Astrocyte (in vitro differentiated cells and primary cell): ENCODE results near the gene ZNF3. TPM values are rescaled to one million over a fixed set of nuclear protein-coding genes. Genes with fewer than 3 reads are reported as not detected.

Experiments used
- DNase-seq: peaks from one replicate; pipeline ENCODE4 v3.0.0-alpha.2; 2010; ENCODE audit warnings: low read depth
- FAIRE-seq: peaks from 2 replicates; lab custom pipeline; 2011; peaks lifted over from hg19 to GRCh38; lab: Jason Lieb, UNC
- H2AFZ ChIP-seq: 2 replicates; pipeline ENCODE4 v1.6.0; 2012; ENCODE audit warnings: low read depth, low read length, inconsistent platforms
- H3K27ac ChIP-seq: 2 replicates; pipeline ENCODE4 v1.5.1; 2011; ENCODE audit warnings: low read depth, low read length, inconsistent platforms
- H3K27me3 ChIP-seq: 2 replicates; pipeline ENCODE4 v1.6.0; 2011; ENCODE audit warnings: low read length, inconsistent platforms; ENCODE audit not compliant: insufficient read depth
- H3K36me3 ChIP-seq: 2 replicates; pipeline ENCODE4 v1.5.1; 2011; ENCODE audit warnings: low read length, inconsistent platforms; ENCODE audit not compliant: insufficient read depth
- H3K4me1 ChIP-seq: 2 replicates; pipeline ENCODE4 v1.5.1; 2011; ENCODE audit warnings: low read length, inconsistent platforms; ENCODE audit not compliant: insufficient read depth
- H3K4me2 ChIP-seq: 2 replicates; pipeline ENCODE4 v1.6.0; 2012; ENCODE audit warnings: low read length, inconsistent platforms
- H3K4me3 ChIP-seq: 2 replicates; pipeline ENCODE4 v1.5.1; 2011; ENCODE audit warnings: low read depth, mild to moderate bottlenecking, low read length, inconsistent platforms; ENCODE audit not compliant: insufficient read depth
- H3K79me2 ChIP-seq: 2 replicates; pipeline ENCODE4 v1.6.0; 2012; ENCODE audit warnings: mild to moderate bottlenecking, low read length, inconsistent platforms; ENCODE audit not compliant: insufficient read depth
- H3K9ac ChIP-seq: 2 replicates; pipeline ENCODE4 v1.6.0; 2012; ENCODE audit warnings: mild to moderate bottlenecking, low read length, inconsistent platforms
- H3K9me3 ChIP-seq: 2 replicates; pipeline ENCODE4 v1.5.1; 2012; ENCODE audit warnings: low read depth, mild to moderate bottlenecking, low read length, inconsistent platforms; ENCODE audit not compliant: insufficient read depth
- H4K20me1 ChIP-seq: 2 replicates; pipeline ENCODE4 v1.6.0; 2012; ENCODE audit warnings: low read length, inconsistent platforms; ENCODE audit not compliant: insufficient read depth
- H3K27ac Mint-ChIP-seq: one replicate; pipeline ENCODE4 v1.8.0; 2021; ENCODE audit warnings: mild to moderate bottlenecking, mixed read lengths; ENCODE audit not compliant: unreplicated experiment
- H3K27me3 Mint-ChIP-seq: one replicate; pipeline ENCODE4 v1.8.0; 2021; ENCODE audit warnings: low read depth, mixed read lengths; ENCODE audit not compliant: unreplicated experiment
- H3K36me3 Mint-ChIP-seq: one replicate; pipeline ENCODE4 v1.8.0; 2021; ENCODE audit warnings: low read depth, mixed read lengths; ENCODE audit not compliant: unreplicated experiment
- H3K4me1 Mint-ChIP-seq: one replicate; pipeline ENCODE4 v1.8.0; 2021; ENCODE audit warnings: low read depth, mixed read lengths; ENCODE audit not compliant: unreplicated experiment
- H3K4me3 Mint-ChIP-seq: one replicate; pipeline ENCODE4 v1.8.0; 2021; ENCODE audit warnings: mild to moderate bottlenecking, moderate library complexity, mixed read lengths; ENCODE audit not compliant: unreplicated experiment
- H3K9me3 Mint-ChIP-seq: one replicate; pipeline ENCODE4 v1.8.0; 2021; ENCODE audit warnings: mild to moderate bottlenecking, mixed read lengths; ENCODE audit not compliant: unreplicated experiment
- EZH2 ChIP-seq: IDR thresholded peaks from 2 replicates; pipeline ENCODE4 v1.6.1; 2012; ENCODE audit warnings: mild to moderate bottlenecking, low read length, inconsistent platforms; ENCODE audit not compliant: insufficient read depth
- total RNA-seq: library from RNA; stranded (reverse); gene quantifications from 2 replicates; pipeline ENCODE4 v1.2.1, GENCODE V29; 2021
- TF ChIP-seq, protein P1 (sequence below): IDR thresholded peaks from 2 replicates; pipeline ENCODE4 v1.5.1; 2011; ENCODE audit warnings: low read depth, mild to moderate bottlenecking, inconsistent platforms, low read length, moderate library complexity; ENCODE audit not compliant: insufficient read depth

The ZNF3 gene
- total RNA-seq, 1 donor from 2014 or later, result 24.0 TPM

GRCh38 chr7:100044718-100045117 lies 36.8 kb downstream of the ZNF3 start:
- Histone ChIP-seq H3K9ac (no peak overlapping the region), H2AFZ (no peak overlapping the region), H4K20me1 (no peaks in the 10 kb centered on the region), H3K27me3 (no peaks in the 10 kb centered on the region), H3K9me3 (no peaks in the 10 kb centered on the region), H3K4me1 (no peaks in the 10 kb centered on the region), H3K79me2 (no peaks in the 10 kb centered on the region), H3K4me2 (no peak overlapping the region), H3K4me3 (no peak overlapping the region), H3K27ac (no peak overlapping the region), H3K36me3 (no peaks in the 10 kb centered on the region)
- no peak overlapping the region for H3K4me3 Mint-ChIP-seq
- H3K36me3 Mint-ChIP-seq, result no peaks in the 10 kb centered on the region
- TF ChIP-seq, protein P1, sequence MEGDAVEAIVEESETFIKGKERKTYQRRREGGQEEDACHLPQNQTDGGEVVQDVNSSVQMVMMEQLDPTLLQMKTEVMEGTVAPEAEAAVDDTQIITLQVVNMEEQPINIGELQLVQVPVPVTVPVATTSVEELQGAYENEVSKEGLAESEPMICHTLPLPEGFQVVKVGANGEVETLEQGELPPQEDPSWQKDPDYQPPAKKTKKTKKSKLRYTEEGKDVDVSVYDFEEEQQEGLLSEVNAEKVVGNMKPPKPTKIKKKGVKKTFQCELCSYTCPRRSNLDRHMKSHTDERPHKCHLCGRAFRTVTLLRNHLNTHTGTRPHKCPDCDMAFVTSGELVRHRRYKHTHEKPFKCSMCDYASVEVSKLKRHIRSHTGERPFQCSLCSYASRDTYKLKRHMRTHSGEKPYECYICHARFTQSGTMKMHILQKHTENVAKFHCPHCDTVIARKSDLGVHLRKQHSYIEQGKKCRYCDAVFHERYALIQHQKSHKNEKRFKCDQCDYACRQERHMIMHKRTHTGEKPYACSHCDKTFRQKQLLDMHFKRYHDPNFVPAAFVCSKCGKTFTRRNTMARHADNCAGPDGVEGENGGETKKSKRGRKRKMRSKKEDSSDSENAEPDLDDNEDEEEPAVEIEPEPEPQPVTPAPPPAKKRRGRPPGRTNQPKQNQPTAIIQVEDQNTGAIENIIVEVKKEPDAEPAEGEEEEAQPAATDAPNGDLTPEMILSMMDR, result no peak
- TF ChIP-seq EZH2, result no peak
- DNase-seq (no peak), FAIRE-seq (no peak)
- no peak overlapping the region for H3K27ac Mint-ChIP-seq
- H3K9me3 Mint-ChIP-seq, result no peaks in the 10 kb centered on the region
- no peaks in the 10 kb centered on the region for H3K4me1 Mint-ChIP-seq
- no peaks in the 10 kb centered on the region for H3K27me3 Mint-ChIP-seq

GRCh38 chr7:100040575-100040974 lies 40.9 kb downstream of the ZNF3 start:
- peaks cover 19% of the 10 kb centered on the region for H3K36me3 ChIP-seq
- no peak overlapping the region for H3K4me3 ChIP-seq
- Mint-ChIP-seq H3K27me3 (no peaks in the 10 kb centered on the region), H3K4me3 (no peak overlapping the region), H3K4me1 (peaks cover under 1% of the 10 kb centered on the region), H3K9me3 (no peaks in the 10 kb centered on the region), H3K27ac (no peak overlapping the region), H3K36me3 (peaks cover 11% of the 10 kb centered on the region)
- no peaks in the 10 kb centered on the region for H3K27me3 ChIP-seq
- FAIRE-seq, result no peak
- no peak for DNase-seq
- TF ChIP-seq, protein P1, result no peak
- TF ChIP-seq EZH2, result no peak
- no peak overlapping the region for H3K9ac ChIP-seq
- no peaks in the 10 kb centered on the region for H3K4me1 ChIP-seq
- no peaks in the 10 kb centered on the region for H3K9me3 ChIP-seq
- peaks cover 5% of the 10 kb centered on the region for H4K20me1 ChIP-seq
- no peak overlapping the region for H2AFZ ChIP-seq
- H3K27ac ChIP-seq, result no peak overlapping the region
- no peaks in the 10 kb centered on the region for H3K79me2 ChIP-seq
- H3K4me2 ChIP-seq, result no peak overlapping the region

DNA sequence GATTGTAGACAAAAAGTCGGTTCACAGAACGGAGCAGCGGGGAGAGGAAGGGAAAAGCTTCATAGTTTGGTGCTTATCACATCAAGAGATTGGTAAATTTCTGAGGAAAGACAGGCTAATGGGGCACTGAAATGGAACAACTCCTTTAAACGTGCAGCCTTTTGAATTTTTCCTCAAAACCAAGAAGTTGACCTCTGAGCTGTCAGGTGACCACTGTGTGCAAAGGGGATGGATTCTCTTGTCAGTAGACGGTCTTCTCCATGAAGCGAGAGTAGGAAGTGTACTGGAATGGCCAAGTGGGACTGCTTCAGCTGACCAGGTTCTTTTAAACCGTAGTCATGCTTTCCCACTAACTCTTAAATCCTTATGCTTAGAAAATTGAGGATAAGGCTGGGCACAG lies 43.2 kb downstream of the ZNF3 start:
- FAIRE-seq, result no peak
- H3K27ac Mint-ChIP-seq, result peak overlapping the region; percentile 26

More for the DNA sequence above, 43.2 kb downstream of the ZNF3 start:
- Mint-ChIP-seq H3K36me3 (peaks cover 23% of the 10 kb centered on the region), H3K27me3 (no peaks in the 10 kb centered on the region), H3K4me1 (peaks cover 7% of the 10 kb centered on the region), H3K4me3 (no peak overlapping the region), H3K9me3 (peaks cover 2% of the 10 kb centered on the region)
- H3K9me3 ChIP-seq, result no peaks in the 10 kb centered on the region
- H3K79me2 ChIP-seq, result peaks cover 3% of the 10 kb centered on the region
- DNase-seq, result no peak
- H4K20me1 ChIP-seq, result peaks cover 16% of the 10 kb centered on the region
- H3K36me3 ChIP-seq, result peaks cover 40% of the 10 kb centered on the region
- no peak overlapping the region for H3K9ac ChIP-seq
- H2AFZ ChIP-seq, result no peak overlapping the region
- H3K4me1 ChIP-seq, result no peaks in the 10 kb centered on the region
- H3K4me3 ChIP-seq, result no peak overlapping the region
- H3K27me3 ChIP-seq, result no peaks in the 10 kb centered on the region
- TF ChIP-seq, protein P1, result no peak
- no peak for TF ChIP-seq EZH2
- H3K27ac ChIP-seq, result no peak overlapping the region
- no peak overlapping the region for H3K4me2 ChIP-seq
